Measurements from ENCODE around the gene TSPAN18.

GRCh38 chr11:44875037-44875436 lies 148.3 kb downstream of the TSPAN18 start:
- no peak for TF ChIP-seq CTCF (IDR thresholded peaks at IDR 0.05)
- TF ChIP-seq POLR2A (IDR thresholded peaks at IDR 0.05) = no peak
